Measurements from ENCODE around the gene ZFYVE28. TPM values are rescaled to one million over a fixed set of nuclear protein-coding genes. Genes with fewer than 3 reads are reported as not detected.

The ZFYVE28 gene
- total and polyA plus RNA-seq, 2 of the 8 experiments (the other 6 are each of a cell fraction or from before 2014, with no cell fraction given): 1.7 to 4.9 TPM

GRCh38 chr4:2292646-2293108 is 125.8 kb downstream of the ZFYVE28 start:
- H3K4ac ChIP-seq (replicated peaks; ENCODE audit: insufficient read length, low read depth, low read length): no peak overlapping the region
- no peaks in the 10 kb centered on the region for H3K36me3 ChIP-seq (ENCODE audit: control insufficient read depth in 2 of 4, insufficient read depth in 4 of 4, low read length in 3 of 4)
- H3K4me3 ChIP-seq (ENCODE audit: extremely low read depth in 1 of 4, insufficient read depth in 2 of 4, low read depth in 3 of 4, low read length in 4 of 4): no peak overlapping the region
- no peak overlapping the region for H3K9ac ChIP-seq (replicated peaks in 1 of 4; ENCODE audit: extremely low read depth in 1 of 4, low read depth in 3 of 4, low read length in 3 of 4)
- no peak overlapping the region for H3K4me2 ChIP-seq (ENCODE audit: insufficient read depth in 1 of 2, low read depth in 2 of 2, low read length in 2 of 2)
- no peaks in the 10 kb centered on the region for H3K79me1 ChIP-seq (ENCODE audit: low read depth, low read length)
- H3K18ac ChIP-seq (ENCODE audit: extremely low read depth, low read length): no peak overlapping the region
- CTCF ChIA-PET (ENCODE audit: partially characterized antibody): interaction anchor here (0.6 to 2.1 kb wide), 4 partner anchors 26 to 121 kb away, joined by 3 to 6 read pairs (median 4); no protein-coding TSS in a partner anchor
- H4K91ac ChIP-seq (replicated peaks; ENCODE audit: insufficient read length, low read length): no peak overlapping the region
- no peak overlapping the region for H4K5ac ChIP-seq (ENCODE audit: insufficient read length, low read depth, low read length)
- no peaks in the 10 kb centered on the region for H3K23me2 ChIP-seq (ENCODE audit: low read depth, low read length)
- H2BK15ac ChIP-seq (ENCODE audit: low read length): no peak overlapping the region
- H3K14ac ChIP-seq (ENCODE audit: insufficient read length): no peak overlapping the region
- 72% methylated on average over 6 of the region's 6 CpGs; no CpG with 5 or more reads in 1 of the 2 experiments for WGBS, 2 experiments (ENCODE audit: extremely low coverage in 1 of 2, insufficient coverage in 1 of 2, insufficient read length in 1 of 2, insufficient replicate concordance in 2 of 2, low coverage in 1 of 2, low lambda C conversion rate in 2 of 2, missing lambda C conversion rate in 1 of 2)
- DNase-seq (ENCODE audit: low read depth in 1 of 2, low spot score in 2 of 2): no peak
- no peak overlapping the region for H3K27ac ChIP-seq (ENCODE audit: low read depth, low read length)
- no peak overlapping the region for H4K8ac ChIP-seq (ENCODE audit: extremely low read depth, insufficient read depth, low read length)
- no peak for FAIRE-seq
- H3K9me3 ChIP-seq (ENCODE audit: insufficient read depth in 2 of 2, low read depth in 1 of 2, low read length in 1 of 2): no peaks in the 10 kb centered on the region
- no peak overlapping the region for H2BK20ac ChIP-seq (ENCODE audit: low read length)
- no peak overlapping the region for H2AK5ac ChIP-seq (ENCODE audit: low read depth, low read length)
- H4K20me1 ChIP-seq (replicated peaks in 1 of 2; ENCODE audit: control insufficient read depth in 1 of 2, insufficient read depth in 2 of 2, low read length in 2 of 2): peaks cover 0 to 2% of the 10 kb centered on the region in 2 experiments
- H2BK5ac ChIP-seq (ENCODE audit: low read depth, low read length): no peak overlapping the region
- no peaks in the 10 kb centered on the region for H3K79me2 ChIP-seq (ENCODE audit: control insufficient read depth in 1 of 2, insufficient read depth in 2 of 2, low read length in 2 of 2)
- H3K56ac ChIP-seq (replicated peaks; ENCODE audit: insufficient read length, low read depth, low read length): no peak overlapping the region
- H3K23ac ChIP-seq (ENCODE audit: insufficient read length): no peak overlapping the region
- H2BK12ac ChIP-seq (ENCODE audit: low read depth, low read length): no peak overlapping the region
- H2AFZ ChIP-seq (ENCODE audit: low read length): no peak overlapping the region
- TF ChIP-seq CHD2 (IDR thresholded peaks at IDR 0.05; ENCODE audit: low read length) (no peak), MAX (IDR thresholded peaks at IDR 0.05) (no peak), TBP (IDR thresholded peaks at IDR 0.05; ENCODE audit: low read depth, low read length) (no peak)
- peaks cover 0 to 3% (median 0%) of the 10 kb centered on the region in 4 experiments; a peak in 1 of 7 replicates for H3K4me1 ChIP-seq (replicated peaks in 1 of 4; ENCODE audit: control insufficient read depth in 3 of 4, insufficient read depth in 4 of 4, low read length in 3 of 4)
- POLR2A ChIA-PET (ENCODE audit: partially characterized antibody): no interaction called here
- no peaks in the 10 kb centered on the region for H3K27me3 ChIP-seq (replicated peaks in 1 of 4; ENCODE audit: control insufficient read depth in 3 of 4, extremely low read depth in 1 of 4, insufficient read depth in 3 of 4, low read length in 3 of 4)
- H2BK120ac ChIP-seq (replicated peaks; ENCODE audit: low read depth, low read length): no peak overlapping the region

Data from H1 (cell line).